ENCODE data around the gene SLC7A4.

- TF ChIP-seq SPI1 (IDR thresholded peaks at IDR 0.05; ENCODE audit: low read depth, low read length) = no peak
- TF ChIP-seq POLR2AphosphoS5 (IDR thresholded peaks at IDR 0.05; ENCODE audit: low read depth, low read length) = no peak
- no peak for TF ChIP-seq POLR2A (IDR thresholded peaks at IDR 0.05; ENCODE audit: low read depth, low read length)
- no peak for TF ChIP-seq TAF1 (IDR thresholded peaks at IDR 0.05; ENCODE audit: low read depth, low read length)
- no peak for TF ChIP-seq PAX5 (IDR thresholded peaks at IDR 0.05; ENCODE audit: insufficient read depth, low read length, severe bottlenecking)
- TF ChIP-seq POU2F2 (IDR thresholded peaks at IDR 0.05; ENCODE audit: low read depth, low read length) = no peak
Observed at GRCh38 chr22:21045585-21046294, 13.4 kb upstream of the SLC7A4 start, which contains the start of gene LRRC74B.

Data from GM12891 (cell line).